Measurements from ENCODE around the gene TMEM130. TPM values are rescaled to one million over a fixed set of nuclear protein-coding genes. Genes with fewer than 3 reads are reported as not detected.

The TMEM130 gene
- polyA plus RNA-seq, 1 of the 3 experiments (the other 2 are of a cell fraction), result 1.2 TPM

DNA sequence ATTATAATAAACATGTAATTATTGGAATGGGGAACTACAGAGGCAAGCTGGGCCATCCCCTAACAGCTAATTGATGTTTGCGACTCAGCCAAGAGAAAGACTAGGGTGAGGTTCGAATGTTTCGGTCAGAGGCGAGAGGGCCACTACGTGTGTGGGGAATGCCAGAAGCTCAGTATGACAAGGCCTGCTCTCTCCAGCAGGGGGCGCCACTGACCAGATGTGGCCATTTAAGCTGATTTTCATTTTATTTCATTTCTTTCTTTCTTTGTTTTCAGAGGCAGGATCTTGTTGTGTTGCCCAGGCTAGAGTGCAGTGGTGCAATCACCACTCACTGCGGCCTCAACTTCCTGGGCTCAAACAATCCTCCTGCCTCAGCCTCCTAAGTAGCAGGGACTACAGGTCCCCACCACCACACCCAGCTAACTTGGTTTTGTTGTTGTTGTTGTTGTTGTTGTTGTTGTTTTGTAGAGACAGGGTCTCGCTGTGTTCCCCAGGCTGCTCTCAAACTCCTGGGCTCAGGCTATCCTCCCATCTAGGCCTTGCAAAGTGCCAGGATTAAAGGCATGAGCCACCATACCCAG, 38.1 kb downstream of the TMEM130 start:
- Histone ChIP-seq H3K79me2 (ENCODE audit: insufficient read depth) (no peaks in the 10 kb centered on the region), H3K9ac (no peak overlapping the region), H3K9me2 (no peaks in the 10 kb centered on the region), H4K20me1 (ENCODE audit: insufficient read depth) (no peaks in the 10 kb centered on the region), H3K36me3 (replicated peaks in 1 of 2; ENCODE audit: control insufficient read depth in 1 of 2, insufficient read depth in 2 of 2, low read length in 1 of 2) (no peaks in the 10 kb centered on the region), H3K27ac (ENCODE audit: low read depth in 2 of 2, low read length in 1 of 2) (no peak overlapping the region), H3K27me3 (ENCODE audit: insufficient read depth) (peaks cover 8% of the 10 kb centered on the region), H3K9me3 (no peaks in the 10 kb centered on the region), H2AFZ (ENCODE audit: low read depth) (no peak overlapping the region), H3K4me2 (no peak overlapping the region), H3K4me1 (ENCODE audit: control insufficient read depth in 1 of 2, insufficient read depth in 2 of 2, low read depth in 1 of 2, low read length in 1 of 2) (peaks cover 0 to 10% of the 10 kb centered on the region in 2 experiments; a peak in 1 of 4 replicates), H3F3A (replicated peaks; ENCODE audit: insufficient read depth) (no peaks in the 10 kb centered on the region), H3K4me3 (ENCODE audit: low read depth in 2 of 2, low read length in 1 of 2) (no peak overlapping the region; a peak in 1 of 4 replicates)
- POLR2A ChIA-PET, result no interaction called here
- CTCF ChIA-PET, result interaction anchor here (0.7 to 19.4 kb wide), 45 partner anchors 10 to 878 kb away, joined by 3 to 673 read pairs (median 4); partner anchors contain the start of genes NPTX2 and TRRAP
- 66% methylated on average over 8 of the region's 8 CpGs for WGBS (ENCODE audit: low lambda C conversion rate)
- peak; percentile 69 for DNase-seq
- TF ChIP-seq JUND (IDR thresholded peaks at IDR 0.05), result no peak
- peak; percentile 49 for TF ChIP-seq RAD21 (IDR thresholded peaks at IDR 0.05; ENCODE audit: low read length)
- TF ChIP-seq PBX3 (IDR thresholded peaks at IDR 0.05), result no peak
- TF ChIP-seq RCOR1 (IDR thresholded peaks at IDR 0.05; ENCODE audit: low read length), result no peak
- TF ChIP-seq MEF2A (IDR thresholded peaks at IDR 0.05; ENCODE audit: borderline replicate concordance, low read depth), result no peak
- TF ChIP-seq GABPA (IDR thresholded peaks at IDR 0.05; ENCODE audit: low read depth), result no peak
- no peak for TF ChIP-seq IRF3 (IDR thresholded peaks at IDR 0.05; ENCODE audit: low read depth, low read length)
- no peak for TF ChIP-seq EP300 (IDR thresholded peaks at IDR 0.05; ENCODE audit: borderline replicate concordance in 1 of 2, low read depth in 1 of 2, low read length in 1 of 2)
- no peak for TF ChIP-seq NFIC (IDR thresholded peaks at IDR 0.05; ENCODE audit: borderline replicate concordance)
- TF ChIP-seq, protein P1, sequence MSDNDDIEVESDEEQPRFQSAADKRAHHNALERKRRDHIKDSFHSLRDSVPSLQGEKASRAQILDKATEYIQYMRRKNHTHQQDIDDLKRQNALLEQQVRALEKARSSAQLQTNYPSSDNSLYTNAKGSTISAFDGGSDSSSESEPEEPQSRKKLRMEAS (IDR thresholded peaks at IDR 0.05; ENCODE audit: low read depth), result no peak
- TF ChIP-seq RXRA (IDR thresholded peaks at IDR 0.05; ENCODE audit: borderline replicate concordance, low read depth), result no peak
- no peak for TF ChIP-seq MXI1 (IDR thresholded peaks at IDR 0.05; ENCODE audit: low read depth, low read length)
- TF ChIP-seq REST (IDR thresholded peaks at IDR 0.05; ENCODE audit: low read depth, low read length), result no peak
- peak; percentile 37; the same call in 1 of the 2 replicates for TF ChIP-seq SMC3 (IDR thresholded peaks at IDR 0.05; ENCODE audit: low read depth, low read length)
- no peak for TF ChIP-seq SIN3A (IDR thresholded peaks at IDR 0.05; ENCODE audit: borderline replicate concordance, low read depth, low read length)
- no peak for TF ChIP-seq CHD2 (IDR thresholded peaks at IDR 0.05; ENCODE audit: low read length, partially characterized antibody)
- no peak for TF ChIP-seq NRF1 (IDR thresholded peaks at IDR 0.05; ENCODE audit: low read depth, low read length)
- no peak for TF ChIP-seq FOSL2 (IDR thresholded peaks at IDR 0.05; ENCODE audit: borderline replicate concordance, low read depth)
- TF ChIP-seq YY1 (IDR thresholded peaks at IDR 0.05; ENCODE audit: low read depth), result no peak
- TF ChIP-seq TEAD4 (IDR thresholded peaks at IDR 0.05; ENCODE audit: borderline replicate concordance, insufficient read depth), result no peak
- no peak for TF ChIP-seq FOXM1 (IDR thresholded peaks at IDR 0.05; ENCODE audit: low read depth)
- TF ChIP-seq POLR2AphosphoS5 (IDR thresholded peaks at IDR 0.05; ENCODE audit: low read depth, low read length), result no peak
- peak; percentile 73 for TF ChIP-seq CTCF (IDR thresholded peaks at IDR 0.05)
- TF ChIP-seq TCF12 (IDR thresholded peaks at IDR 0.05), result no peak
- no peak for TF ChIP-seq EZH2phosphoT487 (IDR thresholded peaks at IDR 0.05; ENCODE audit: borderline replicate concordance, low read depth)

All from SK-N-SH (cell line).